HUES6 (cell line): ENCODE results near the gene ITPRIP.

Experiments
- H3K27ac ChIP-seq: 2 replicates; pipeline ENCODE4 v1.7.0; 2013; ENCODE audit warnings: low read depth, mild to moderate bottlenecking, low read length, inconsistent platforms
- H3K27me3 ChIP-seq: 2 replicates; pipeline ENCODE4 v1.6.1; 2013; ENCODE audit warnings: low read length; ENCODE audit not compliant: control insufficient read depth, insufficient read depth
- H3K36me3 ChIP-seq: 2 replicates; pipeline ENCODE4 v1.6.1; 2013; ENCODE audit warnings: low read length; ENCODE audit not compliant: control insufficient read depth, insufficient read depth
- H3K4me1 ChIP-seq: 2 replicates; pipeline ENCODE4 v1.6.1; 2013; ENCODE audit warnings: low read length; ENCODE audit not compliant: control insufficient read depth, insufficient read depth
- H3K4me3 ChIP-seq: 2 replicates; pipeline ENCODE4 v1.5.1; 2013; ENCODE audit warnings: low read depth, low read length
- H3K9ac ChIP-seq: one replicate; pipeline ENCODE4 v1.6.1; 2013; ENCODE audit warnings: mild to moderate bottlenecking, low read length
- H3K9me3 ChIP-seq: 2 replicates; pipeline ENCODE4 v1.6.1; 2013; ENCODE audit warnings: low read depth, low read length; ENCODE audit not compliant: control insufficient read depth, insufficient read depth

The ITPRIP gene

DNA sequence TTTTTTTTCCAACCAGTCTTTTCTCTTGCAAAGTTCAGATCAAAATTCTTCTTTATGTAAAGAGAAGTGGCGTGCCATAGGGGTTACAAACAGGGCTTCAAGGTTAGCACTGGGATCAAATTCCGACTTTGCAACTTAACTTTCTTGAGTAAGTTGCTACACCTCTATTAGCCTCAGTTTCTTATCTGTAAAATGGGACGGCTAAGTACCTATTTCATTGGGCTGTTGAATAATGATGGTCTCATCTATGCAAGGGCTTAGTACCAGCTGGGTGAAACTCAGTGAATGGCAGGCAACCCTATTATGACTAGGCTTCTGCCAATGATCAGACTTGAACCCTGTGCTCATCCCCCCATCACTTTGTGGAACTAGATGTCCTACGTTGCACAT, 33.9 kb downstream of the ITPRIP start:
- Histone ChIP-seq H3K9me3 (peaks cover 18% of the 10 kb centered on the region), H3K36me3 (no peaks in the 10 kb centered on the region), H3K4me1 (peaks cover 10% of the 10 kb centered on the region), H3K27me3 (no peaks in the 10 kb centered on the region), H3K4me3 (no peak overlapping the region), H3K27ac (no peak overlapping the region), H3K9ac (no peak overlapping the region)

DNA sequence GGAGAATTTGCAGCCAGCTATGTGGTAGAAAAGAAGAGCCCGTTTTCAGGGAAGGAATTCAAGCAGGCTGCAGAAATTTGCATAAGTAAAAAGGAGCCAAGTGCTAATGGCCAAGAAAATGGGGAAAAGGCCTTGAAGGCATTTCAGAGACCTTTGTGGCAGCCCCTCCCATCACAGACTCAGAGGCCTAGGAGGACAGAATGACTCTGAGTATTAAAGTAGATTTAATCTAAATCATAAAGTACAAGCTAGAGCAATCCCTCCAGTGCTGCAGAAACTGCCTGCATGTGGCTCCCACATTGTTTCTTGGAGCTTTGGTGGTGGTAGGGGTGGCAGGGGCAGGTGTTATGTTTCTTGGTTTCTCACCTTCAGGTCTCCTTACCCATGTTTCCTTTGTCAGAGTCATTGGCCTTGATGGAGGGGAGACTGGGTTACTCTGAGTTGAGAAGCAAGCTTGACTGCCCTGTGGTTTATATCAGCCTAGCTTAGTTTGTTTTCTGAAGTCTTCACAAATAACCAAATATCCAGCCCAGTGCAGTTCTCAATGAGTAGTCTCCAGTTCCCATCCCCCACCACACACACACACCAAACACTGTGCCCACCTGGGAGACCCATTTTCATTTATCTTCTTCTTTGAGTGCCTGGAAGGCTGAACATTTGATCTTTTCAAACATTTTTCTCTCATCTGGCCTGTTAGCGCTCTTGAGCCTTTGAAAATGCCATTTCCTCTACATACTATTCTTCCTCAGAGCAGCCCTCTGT, 34.5 kb downstream of the ITPRIP start:
- H3K4me3 ChIP-seq, result no peak overlapping the region
- H3K27ac ChIP-seq, result no peak overlapping the region
- H3K9me3 ChIP-seq, result peaks cover 18% of the 10 kb centered on the region
- no peaks in the 10 kb centered on the region for H3K27me3 ChIP-seq
- H3K4me1 ChIP-seq, result peaks cover 10% of the 10 kb centered on the region
- no peaks in the 10 kb centered on the region for H3K36me3 ChIP-seq
- H3K9ac ChIP-seq, result no peak overlapping the region

DNA sequence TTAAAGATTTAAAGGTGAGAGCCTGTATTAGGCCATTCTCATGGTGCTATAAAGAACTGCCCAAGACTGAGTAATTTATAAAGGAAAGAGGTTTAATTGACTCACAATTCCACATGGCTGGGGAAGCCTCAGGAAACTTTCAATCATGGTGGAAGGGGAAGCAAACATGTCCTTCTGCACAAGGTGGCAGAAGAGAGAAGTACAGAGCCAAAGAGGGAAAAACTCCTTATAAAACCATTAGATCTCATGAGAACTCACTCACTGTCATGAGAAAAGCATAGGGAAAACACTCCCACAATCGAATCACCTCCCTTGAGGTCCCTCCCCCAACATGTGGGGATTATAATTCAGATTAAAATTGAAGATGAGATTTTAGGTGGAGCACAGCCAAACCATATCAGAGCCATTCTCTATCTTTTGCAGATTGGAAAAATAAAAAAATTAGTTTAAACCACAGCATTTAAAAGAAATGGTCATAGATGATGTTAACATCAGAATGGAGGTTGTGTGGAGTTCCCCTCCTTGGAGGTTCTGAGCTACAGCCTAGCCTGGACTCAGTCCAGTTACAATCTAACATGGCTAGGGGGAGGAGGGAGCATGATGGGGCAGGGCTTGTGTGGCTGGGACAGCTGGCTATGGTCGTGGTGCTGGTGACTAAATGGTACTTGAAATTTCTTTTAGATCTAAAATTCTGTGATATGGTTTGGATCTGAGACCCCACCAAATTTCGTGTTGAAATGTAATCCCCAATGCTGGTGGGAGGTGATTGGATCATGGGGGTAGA, 36.2 kb downstream of the ITPRIP start:
- H3K9ac ChIP-seq, result no peak overlapping the region
- H3K4me3 ChIP-seq, result no peak overlapping the region
- H3K4me1 ChIP-seq, result peaks cover 15% of the 10 kb centered on the region
- H3K27me3 ChIP-seq, result no peaks in the 10 kb centered on the region
- peaks cover 18% of the 10 kb centered on the region for H3K9me3 ChIP-seq
- H3K36me3 ChIP-seq, result no peaks in the 10 kb centered on the region
- H3K27ac ChIP-seq, result no peak overlapping the region

DNA sequence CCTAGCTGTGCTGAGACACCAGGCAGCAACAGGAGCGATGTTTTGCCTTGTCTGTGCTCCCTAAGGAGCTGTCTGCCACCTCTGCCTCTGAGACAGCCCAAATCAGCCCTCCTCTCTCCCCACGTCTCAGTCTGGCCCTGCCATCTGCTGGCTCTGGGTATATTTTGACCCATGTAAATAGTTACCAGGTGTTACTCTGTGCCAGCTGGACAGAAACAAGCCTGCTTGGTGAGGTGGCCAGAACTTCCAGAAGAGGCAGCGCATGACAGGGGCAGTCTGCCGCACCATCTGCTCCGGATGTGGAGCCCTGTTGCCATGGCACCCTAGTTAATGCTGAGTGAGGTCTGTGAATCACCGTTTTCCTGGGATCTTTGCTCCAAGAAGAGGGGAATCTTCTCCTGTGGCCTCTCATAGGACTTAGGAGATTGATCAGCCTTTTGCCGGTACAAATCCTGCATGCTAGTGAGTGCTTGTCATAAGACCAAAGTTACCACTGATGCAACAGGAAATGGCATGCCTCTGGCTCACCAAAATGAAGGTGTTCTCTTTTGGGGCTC, 37.5 kb downstream of the ITPRIP start:
- peaks cover 18% of the 10 kb centered on the region for H3K9me3 ChIP-seq
- no peaks in the 10 kb centered on the region for H3K36me3 ChIP-seq
- peaks cover 11% of the 10 kb centered on the region for H3K4me1 ChIP-seq
- no peak overlapping the region for H3K4me3 ChIP-seq
- H3K9ac ChIP-seq, result no peak overlapping the region
- no peaks in the 10 kb centered on the region for H3K27me3 ChIP-seq
- no peak overlapping the region for H3K27ac ChIP-seq

DNA sequence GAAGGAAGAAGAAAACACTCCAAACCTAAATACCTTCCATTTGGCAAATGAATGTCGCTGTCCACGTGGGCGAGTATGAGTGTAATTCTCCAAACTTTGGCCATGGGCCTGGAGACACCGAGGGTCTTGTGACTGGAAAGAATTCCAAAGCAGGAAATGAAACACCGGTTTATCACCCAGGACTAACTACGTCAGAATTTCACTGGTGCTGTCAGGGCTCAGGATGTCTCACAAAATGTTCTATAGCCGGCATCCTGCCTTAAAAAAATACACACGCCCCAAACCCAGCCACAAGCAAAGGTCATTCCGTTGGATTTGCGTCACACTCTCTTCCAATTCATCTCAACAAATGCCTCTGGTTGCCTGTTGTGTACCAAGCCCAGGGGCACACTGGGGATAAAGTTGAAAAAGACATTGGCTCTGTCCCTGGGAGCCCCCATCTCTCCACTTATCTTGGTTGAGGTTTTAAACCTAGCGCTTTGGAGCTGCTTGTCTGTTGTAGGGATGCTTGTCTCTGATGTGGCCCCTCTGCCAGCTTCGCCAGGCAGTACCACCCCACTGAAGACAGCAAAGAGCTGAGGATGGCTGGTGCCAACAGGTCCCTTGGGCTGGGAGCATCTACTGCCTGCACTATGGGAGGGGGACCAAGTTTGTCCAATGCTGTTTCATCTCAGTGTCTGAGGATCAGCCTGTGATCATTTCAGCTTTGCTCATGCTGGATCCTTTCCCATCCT, 38.1 kb downstream of the ITPRIP start:
- Histone ChIP-seq H3K36me3 (no peaks in the 10 kb centered on the region), H3K4me3 (no peak overlapping the region), H3K27ac (no peak overlapping the region), H3K4me1 (peaks cover 9% of the 10 kb centered on the region; the same call in 1 of the 2 replicates), H3K9me3 (peaks cover 18% of the 10 kb centered on the region), H3K9ac (no peak overlapping the region), H3K27me3 (no peaks in the 10 kb centered on the region)

DNA sequence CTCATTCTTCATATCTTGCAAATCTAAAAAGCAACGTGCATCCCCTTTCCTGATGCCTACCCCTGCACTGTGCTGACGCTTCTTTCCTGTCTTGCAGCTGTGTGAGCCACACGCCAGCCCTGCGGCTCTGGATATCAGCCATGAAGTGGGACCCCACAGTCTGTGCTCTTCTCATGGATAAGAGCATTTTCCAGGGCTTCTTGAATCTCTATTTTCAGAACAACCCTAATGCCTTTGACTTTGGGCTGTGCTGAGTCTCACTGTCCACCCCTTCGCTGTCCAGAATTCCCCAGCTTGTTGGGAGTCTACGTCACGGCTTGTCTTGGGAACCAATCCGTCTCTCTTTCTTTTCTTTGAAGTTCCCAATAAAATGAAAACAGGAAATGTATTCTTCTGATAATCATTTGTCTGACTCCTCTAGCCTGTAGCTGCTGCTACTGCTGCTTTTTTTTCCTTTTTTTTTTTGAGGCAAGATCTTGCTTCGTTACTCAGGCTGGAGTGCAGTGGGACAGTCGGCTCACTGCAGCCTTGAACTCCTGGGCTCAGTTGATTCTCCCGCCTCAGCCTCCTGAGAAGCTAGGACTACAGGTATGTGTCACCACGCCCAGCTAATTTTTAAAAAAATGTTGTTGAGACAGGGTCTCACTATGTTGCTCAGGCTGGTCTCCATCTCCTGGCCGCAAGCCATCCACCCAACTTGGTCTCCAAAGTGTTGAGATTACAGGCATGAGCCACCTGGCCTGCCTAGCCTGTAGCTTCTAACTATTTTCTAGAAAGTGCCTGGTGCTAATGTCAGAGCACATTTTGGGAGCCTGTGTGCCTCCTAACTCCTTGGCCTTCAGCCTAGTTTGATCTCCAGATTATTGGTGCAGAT, 39.0 kb downstream of the ITPRIP start:
- H3K9me3 ChIP-seq, result peaks cover 13% of the 10 kb centered on the region

DNA sequence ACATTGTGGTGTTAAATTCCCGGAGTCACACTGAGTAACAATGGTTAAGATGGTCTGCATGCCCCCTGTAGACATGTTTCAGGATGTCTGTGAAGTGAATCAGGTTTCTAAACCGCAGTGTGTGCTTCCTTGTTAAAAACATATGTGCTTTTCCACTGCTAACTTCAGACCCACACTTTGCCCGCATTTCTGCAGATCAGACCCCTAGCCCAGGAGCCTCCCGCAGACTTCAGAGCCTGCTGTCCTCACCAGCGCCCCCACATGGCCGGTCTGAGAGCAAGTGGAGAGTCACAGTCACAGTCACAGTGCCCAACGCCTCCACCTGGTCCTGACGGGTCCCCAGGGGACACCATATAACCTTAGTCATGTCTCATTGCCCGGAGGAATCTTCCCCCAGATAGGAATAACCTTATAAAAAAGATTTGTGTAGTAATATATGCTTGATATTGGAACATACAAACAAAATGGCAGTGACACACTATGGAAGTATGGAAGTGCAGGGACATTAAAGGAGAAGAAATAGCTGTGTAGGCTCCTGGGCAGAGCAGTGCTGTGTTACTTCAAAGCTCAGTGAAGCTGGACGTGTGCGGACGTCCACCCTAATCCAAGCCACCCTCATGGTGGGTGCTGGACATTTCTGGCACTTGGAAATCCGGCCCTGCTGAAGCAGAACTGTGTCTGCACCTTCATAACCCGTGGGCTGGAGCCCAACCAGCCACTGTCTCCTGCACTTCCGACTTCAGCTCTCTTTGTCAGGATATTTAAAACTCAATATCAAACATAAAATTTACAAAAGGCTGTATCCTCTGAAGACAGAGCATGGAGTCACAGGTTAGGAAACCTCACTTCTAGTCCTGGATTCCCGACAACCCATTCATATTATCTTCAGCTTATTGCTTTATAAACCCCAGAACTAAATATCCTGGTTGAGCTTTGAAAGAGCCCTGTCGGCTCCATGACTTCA, 40.3 kb downstream of the ITPRIP start:
- H3K9ac ChIP-seq, result no peak overlapping the region
- H3K4me3 ChIP-seq, result no peak overlapping the region
- H3K4me1 ChIP-seq, result peaks cover 9% of the 10 kb centered on the region; the same call in 1 of the 2 replicates
- H3K27ac ChIP-seq, result no peak overlapping the region
- no peaks in the 10 kb centered on the region for H3K27me3 ChIP-seq
- H3K36me3 ChIP-seq, result no peaks in the 10 kb centered on the region
- peaks cover 2% of the 10 kb centered on the region; the same call in 1 of the 2 replicates for H3K9me3 ChIP-seq

More for the DNA sequence above, 39.0 kb downstream of the ITPRIP start:
- Histone ChIP-seq H3K36me3 (no peaks in the 10 kb centered on the region), H3K4me3 (no peak overlapping the region), H3K27ac (no peak overlapping the region), H3K4me1 (peaks cover 9% of the 10 kb centered on the region; the same call in 1 of the 2 replicates), H3K27me3 (no peaks in the 10 kb centered on the region), H3K9ac (no peak overlapping the region)

DNA sequence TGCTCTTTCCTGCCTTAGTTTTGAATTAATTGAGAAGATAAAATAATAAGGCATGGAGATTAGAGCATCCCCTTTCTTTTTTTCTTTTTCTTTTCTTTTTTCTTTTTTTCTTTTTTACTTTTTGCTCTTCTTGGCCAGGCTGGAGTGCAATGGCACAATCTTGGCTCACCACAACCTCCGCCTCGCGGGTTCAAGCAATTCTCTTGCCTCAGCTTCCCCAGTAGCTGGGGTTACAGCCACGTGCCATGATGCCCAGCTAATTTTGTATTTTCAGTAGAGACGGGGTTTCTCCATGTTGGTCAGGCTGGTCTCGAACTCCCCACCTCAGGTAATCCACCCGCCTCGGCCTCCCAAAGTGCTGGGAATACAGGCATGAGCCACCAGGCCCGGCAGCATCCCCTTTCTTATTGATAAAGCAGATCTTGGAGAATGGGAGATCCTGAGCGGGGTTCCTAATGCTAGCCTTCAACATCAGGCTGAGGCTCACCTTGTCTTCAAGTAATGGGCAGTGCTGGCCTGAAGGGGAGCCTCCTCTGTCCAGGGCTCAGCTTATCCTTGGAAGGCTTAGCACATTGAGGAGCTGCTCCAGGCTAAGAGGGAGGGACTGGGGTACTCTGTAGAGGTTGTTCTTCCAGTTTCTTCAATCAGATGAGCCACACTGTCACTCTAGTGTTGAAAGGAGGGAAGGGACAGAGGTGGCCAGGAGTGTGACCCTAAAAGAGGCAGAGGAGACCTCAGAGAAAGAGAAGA, 41.4 kb downstream of the ITPRIP start:
- Histone ChIP-seq H3K9me3 (no peaks in the 10 kb centered on the region), H3K4me3 (no peak overlapping the region), H3K36me3 (no peaks in the 10 kb centered on the region), H3K27ac (no peak overlapping the region), H3K9ac (no peak overlapping the region), H3K4me1 (peaks cover 12% of the 10 kb centered on the region), H3K27me3 (no peaks in the 10 kb centered on the region)

DNA sequence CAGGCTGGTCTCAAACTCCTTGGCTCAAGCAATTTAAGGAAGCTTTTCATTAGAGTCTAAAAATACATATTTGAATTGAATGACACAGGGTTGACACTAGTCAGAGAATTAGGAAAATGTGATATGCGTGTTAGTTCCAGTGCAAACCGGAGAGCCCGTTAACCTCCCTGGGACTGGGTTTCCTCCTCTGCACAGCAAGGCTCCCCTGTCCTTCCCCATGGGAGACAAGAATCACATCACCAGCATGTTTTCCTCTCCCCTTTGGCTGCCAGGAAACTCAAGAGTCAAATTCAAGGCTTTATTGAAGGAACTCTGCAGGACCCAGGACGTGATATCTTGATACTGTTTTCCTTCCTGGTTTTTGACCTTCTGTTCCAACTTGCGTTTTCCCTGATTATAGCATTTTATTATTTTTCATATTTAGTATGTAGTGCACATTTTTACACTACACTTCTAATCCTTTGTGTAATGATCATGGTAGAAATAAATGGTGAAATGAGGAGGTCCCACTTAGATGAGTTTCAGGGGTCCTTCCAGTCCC, 44.4 kb downstream of the ITPRIP start:
- no peaks in the 10 kb centered on the region for H3K27me3 ChIP-seq
- no peaks in the 10 kb centered on the region for H3K9me3 ChIP-seq
- no peaks in the 10 kb centered on the region for H3K36me3 ChIP-seq
- H3K4me1 ChIP-seq, result peaks cover 9% of the 10 kb centered on the region
- H3K4me3 ChIP-seq, result no peak overlapping the region
- no peak overlapping the region for H3K9ac ChIP-seq
- H3K27ac ChIP-seq, result no peak overlapping the region
